OCI-LY7 (cell line): ENCODE data around the gene TTC34. TPM values are rescaled to one million over a fixed set of nuclear protein-coding genes. Genes with fewer than 3 reads are reported as not detected.

ENCODE experiments used
- BruUV-seq: library from RNA; stranded (reverse); fragments of 400-500 nt; replicated peaks from 2 replicates; lab custom pipeline; 2021; lab: Mats Ljungman, UMichigan
- CTCF ChIA-PET: fragments of 300-600 bp; sonication (Branson Sonifier 250); formaldehyde crosslinking; loops from one replicate; lab custom pipeline; 2022; ENCODE audit warnings: antibody characterized with exemption; ENCODE audit not compliant: unreplicated experiment; lab: Charles Lee
- POLR2A ChIA-PET: fragments of 300-600 bp; sonication (Branson Sonifier 250); formaldehyde crosslinking; loops from one replicate; lab custom pipeline; 2022; ENCODE audit warnings: antibody characterized with exemption; lab: Charles Lee
- DNase-seq: peaks from one replicate; pipeline ENCODE4 v3.0.0-alpha.2; 2015; ENCODE audit warnings: low spot score
- H2AFZ ChIP-seq: fragments of 200-600 bp; sonication (generic), shearing (Covaris generic); 2 replicates; pipeline ENCODE4 v1.6.1; 2014; ENCODE audit warnings: mild to moderate bottlenecking, antibody characterized with exemption, low read length, moderate library complexity
- H3K27ac ChIP-seq: fragments of 200-600 bp; sonication (generic); 2 replicates; pipeline ENCODE4 v1.5.1; 2014; ENCODE audit warnings: mixed run types, low read depth, mild to moderate bottlenecking, moderate library complexity, low read length, inconsistent platforms; ENCODE audit not compliant: poor library complexity, severe bottlenecking
- H3K36me3 ChIP-seq: fragments of 200-600 bp; sonication (generic); 2 replicates; pipeline ENCODE4 v1.6.1; 2014; ENCODE audit warnings: mild to moderate bottlenecking, antibody characterized with exemption, low read length, moderate library complexity, mixed read lengths; ENCODE audit not compliant: insufficient read depth
- H3K4me1 ChIP-seq: fragments of 200-600 bp; sonication (generic); 2 replicates; pipeline ENCODE4 v1.5.1; 2014; ENCODE audit warnings: mild to moderate bottlenecking, low read length; ENCODE audit not compliant: insufficient read depth, poor library complexity, severe bottlenecking
- H3K4me2 ChIP-seq: fragments of 200-600 bp; sonication (generic); 2 replicates; pipeline ENCODE4 v1.6.1; 2014; ENCODE audit warnings: mild to moderate bottlenecking, low read length
- H3K4me3 ChIP-seq: fragments of 200-600 bp; sonication (generic); 2 replicates; pipeline ENCODE4 v1.5.1; 2014; ENCODE audit warnings: mild to moderate bottlenecking, low read depth, low read length; ENCODE audit not compliant: poor library complexity, severe bottlenecking
- H3K79me2 ChIP-seq: fragments of 200-600 bp; sonication (generic); 2 replicates; pipeline ENCODE4 v1.6.1; 2016; ENCODE audit warnings: low read depth, mild to moderate bottlenecking, low read length, moderate library complexity, mixed read lengths; ENCODE audit not compliant: insufficient read depth
- H3K9me2 ChIP-seq: fragments of 200-600 bp; sonication (generic); 2 replicates; pipeline ENCODE4 v1.6.1; 2016; ENCODE audit warnings: mild to moderate bottlenecking, low read length, mixed read lengths; ENCODE audit not compliant: insufficient read depth
- H3K9me3 ChIP-seq: fragments of 200-600 bp; sonication (generic); 2 replicates; pipeline ENCODE4 v1.6.1; 2014; ENCODE audit warnings: mild to moderate bottlenecking, mixed run types, low read length, mixed read lengths
- H4K20me1 ChIP-seq: fragments of 200-600 bp; sonication (generic); 2 replicates; pipeline ENCODE4 v1.6.1; 2014; ENCODE audit warnings: mild to moderate bottlenecking, antibody characterized with exemption, low read length, moderate library complexity, mixed read lengths; ENCODE audit not compliant: insufficient read depth
- CTCF ChIP-seq: fragments of 200-600 bp; sonication (generic); conservative IDR thresholded peaks from 2 replicates; pipeline ENCODE4 v1.5.1; 2014; ENCODE audit warnings: mild to moderate bottlenecking, antibody characterized with exemption, low read length, moderate library complexity, mixed read lengths
- EZH2phosphoT487 ChIP-seq: fragments of 200-600 bp; sonication (generic); IDR thresholded peaks from 2 replicates; pipeline ENCODE4 v1.6.1; 2018; ENCODE audit warnings: low read depth, borderline replicate concordance, mild to moderate bottlenecking, mixed run types, antibody characterized with exemption, low read length, moderate library complexity, mixed read lengths
- intact Hi-C: fragments of 100-400 bp; cut with micrococcal nuclease; formaldehyde crosslinking; loops from one replicate; pipeline ENCODE4 v1.10.0; 2022; ENCODE audit not compliant: unreplicated experiment
- total RNA-seq, 2 experiments: library from RNA; depleted of rRNA in 1 of 2; stranded (reverse); fragments of >200 nt in 1 of 2; shearing (Covaris generic) in 1 of 2; gene quantifications; 2 replicates each; pipeline ENCODE4 v1.2.3, GENCODE V29; 2014 to 2022

The TTC34 gene
- total RNA-seq, 2 experiments from 2014 or later = 1.1 to 2.2 TPM

- no TSS peak for BruUV-seq
- POLR2A ChIA-PET = interaction anchor here (0.5 kb wide), 1 partner anchor 707 kb away, joined by 3 read pairs; no protein-coding TSS in a partner anchor
- no peak overlapping the region for H3K27ac ChIP-seq
- no peak overlapping the region for H3K4me3 ChIP-seq
- TF ChIP-seq EZH2phosphoT487 (no peak), CTCF (no peak)
- no peak overlapping the region for H2AFZ ChIP-seq
- no peaks in the 10 kb centered on the region for H4K20me1 ChIP-seq
- no peaks in the 10 kb centered on the region for H3K79me2 ChIP-seq
- no peak for DNase-seq
- H3K9me2 ChIP-seq = no peaks in the 10 kb centered on the region
- H3K4me1 ChIP-seq = peaks cover 7% of the 10 kb centered on the region
- no peak overlapping the region for H3K4me2 ChIP-seq
- intact Hi-C loops = no loop called here
- CTCF ChIA-PET = no interaction called here
- no peaks in the 10 kb centered on the region for H3K9me3 ChIP-seq
- no peaks in the 10 kb centered on the region for H3K36me3 ChIP-seq
Measured at GRCh38 chr1:2590233-2591141, 211.0 kb downstream of the TTC34 start.

DNA sequence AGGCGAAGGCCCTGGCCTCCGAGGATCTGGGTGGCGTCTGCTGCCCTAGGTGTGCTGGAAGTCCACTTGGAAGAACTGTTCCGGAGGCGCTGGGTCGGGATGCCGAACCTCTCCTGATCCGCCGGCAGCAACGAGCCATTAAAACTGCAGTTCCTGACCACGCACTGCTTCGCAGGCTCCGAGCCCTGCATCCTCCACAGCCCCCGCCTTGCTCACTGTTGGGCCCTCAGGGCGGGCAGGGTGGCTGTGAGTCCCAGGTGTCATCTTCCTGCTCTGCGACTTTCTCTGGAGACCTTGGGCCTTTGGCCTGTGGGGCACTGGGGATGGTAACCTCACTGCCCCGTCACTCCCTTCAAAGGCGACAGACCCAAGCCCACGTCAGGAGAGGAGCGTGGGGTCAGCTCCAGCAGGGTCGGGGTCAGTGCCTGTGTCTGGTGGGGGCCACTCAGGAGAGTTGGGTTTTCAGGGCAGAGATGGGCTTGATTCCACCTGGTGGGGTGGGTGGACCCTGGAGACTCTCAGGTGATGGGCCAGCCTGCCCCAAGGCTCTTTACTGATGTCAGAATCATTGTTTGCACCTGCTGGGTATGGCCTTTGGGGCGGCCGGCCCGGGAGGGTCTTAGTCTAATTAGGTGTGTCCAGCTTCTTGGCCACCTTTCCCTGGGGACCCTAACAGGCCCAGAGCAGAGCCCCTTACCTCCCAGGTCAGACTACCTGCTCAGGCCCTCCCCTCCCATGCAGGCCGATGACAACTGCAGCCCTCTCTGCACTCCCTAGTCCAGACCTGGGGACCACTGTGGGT lies 211.9 kb downstream of the TTC34 start:
- no peaks in the 10 kb centered on the region for H4K20me1 ChIP-seq
- POLR2A ChIA-PET = interaction anchor here (0.5 kb wide), 1 partner anchor 706 kb away, joined by 3 read pairs; no protein-coding TSS in a partner anchor

More for the DNA sequence above, 211.9 kb downstream of the TTC34 start:
- CTCF ChIA-PET = no interaction called here
- no peaks in the 10 kb centered on the region for H3K9me3 ChIP-seq
- H3K4me3 ChIP-seq = no peak overlapping the region
- peaks cover 15% of the 10 kb centered on the region for H3K4me1 ChIP-seq
- no TSS peak for BruUV-seq
- intact Hi-C loops = no loop called here
- H3K4me2 ChIP-seq = no peak overlapping the region
- no peaks in the 10 kb centered on the region for H3K79me2 ChIP-seq
- no peaks in the 10 kb centered on the region for H3K36me3 ChIP-seq
- no peak for DNase-seq
- TF ChIP-seq CTCF = no peak
- no peak for TF ChIP-seq EZH2phosphoT487
- H3K9me2 ChIP-seq = no peaks in the 10 kb centered on the region
- no peak overlapping the region for H3K27ac ChIP-seq
- H2AFZ ChIP-seq = no peak overlapping the region
